ENCODE results near the gene SLX1A.
"Not testable (repeated sequence)": the region's sequence is repeated elsewhere in the genome, so short reads cannot be mapped to it uniquely, and the experiment has no call there.

SLX1A gene

DNA sequence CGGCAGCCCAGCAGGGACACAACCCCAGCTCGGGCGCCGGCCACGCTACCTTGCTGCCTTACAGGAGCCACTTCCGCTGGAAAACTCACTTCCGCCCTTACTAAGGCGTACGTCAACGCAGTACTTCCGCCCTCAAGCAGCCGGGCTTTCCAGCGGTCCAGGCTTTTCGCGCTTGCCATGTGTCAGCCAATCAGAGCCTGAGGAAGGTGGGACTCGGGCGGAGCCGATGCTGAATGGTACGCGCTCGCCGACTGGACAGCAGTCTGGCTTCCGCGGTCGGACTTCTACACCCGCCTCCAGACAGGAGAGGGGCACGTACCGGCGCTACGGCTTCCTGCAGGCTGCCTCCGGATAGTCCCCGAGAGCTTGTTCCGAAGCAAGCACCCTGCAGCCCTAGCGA is at the start of gene SLX1A, which contains the start of gene BOLA2B:
Gene SLX1A, plus strand, starts transcription at position 261 of the 400 bp plus-strand sequence. CDS start 210 bp downstream, outside the sequence.
Gene BOLA2B, minus strand, starts transcription at position 52 of the 400 bp plus-strand sequence. CDS start 71 bp downstream, outside the sequence.
- DNase-seq (ENCODE audit: low read depth) = not testable (repeated sequence)
- peak within 1 kb of the TSS; percentile 51 for H3K4me3 ChIP-seq (ENCODE audit: low read depth, low read length)

DNA sequence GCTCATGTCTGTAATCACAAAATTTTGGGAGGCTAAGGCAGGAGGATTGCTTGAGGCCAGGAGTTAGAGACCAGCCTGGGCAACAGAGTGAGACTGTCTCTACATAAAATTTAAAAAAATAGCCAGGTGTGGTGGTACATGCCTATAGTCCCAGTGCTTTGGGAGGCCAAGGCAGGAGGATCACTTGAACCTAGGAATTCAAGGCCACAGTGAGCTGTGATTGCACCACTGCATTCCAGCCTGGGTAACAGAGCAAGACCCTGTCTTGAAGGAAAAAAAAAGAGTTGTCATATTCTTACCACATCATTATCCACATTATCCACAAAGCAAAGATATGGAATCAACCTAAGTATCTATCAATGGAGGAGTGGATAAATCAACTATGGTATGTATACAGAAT is 49.7 kb upstream of the SLX1A start:
- TF ChIP-seq, protein P1, sequence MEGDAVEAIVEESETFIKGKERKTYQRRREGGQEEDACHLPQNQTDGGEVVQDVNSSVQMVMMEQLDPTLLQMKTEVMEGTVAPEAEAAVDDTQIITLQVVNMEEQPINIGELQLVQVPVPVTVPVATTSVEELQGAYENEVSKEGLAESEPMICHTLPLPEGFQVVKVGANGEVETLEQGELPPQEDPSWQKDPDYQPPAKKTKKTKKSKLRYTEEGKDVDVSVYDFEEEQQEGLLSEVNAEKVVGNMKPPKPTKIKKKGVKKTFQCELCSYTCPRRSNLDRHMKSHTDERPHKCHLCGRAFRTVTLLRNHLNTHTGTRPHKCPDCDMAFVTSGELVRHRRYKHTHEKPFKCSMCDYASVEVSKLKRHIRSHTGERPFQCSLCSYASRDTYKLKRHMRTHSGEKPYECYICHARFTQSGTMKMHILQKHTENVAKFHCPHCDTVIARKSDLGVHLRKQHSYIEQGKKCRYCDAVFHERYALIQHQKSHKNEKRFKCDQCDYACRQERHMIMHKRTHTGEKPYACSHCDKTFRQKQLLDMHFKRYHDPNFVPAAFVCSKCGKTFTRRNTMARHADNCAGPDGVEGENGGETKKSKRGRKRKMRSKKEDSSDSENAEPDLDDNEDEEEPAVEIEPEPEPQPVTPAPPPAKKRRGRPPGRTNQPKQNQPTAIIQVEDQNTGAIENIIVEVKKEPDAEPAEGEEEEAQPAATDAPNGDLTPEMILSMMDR (conservative IDR thresholded peaks at IDR 0.05; ENCODE audit: low read depth, low read length) = no peak
- DNase-seq (ENCODE audit: low read depth) = no peak
- no peak overlapping the region for H3K4me3 ChIP-seq (ENCODE audit: low read depth, low read length)

DNA sequence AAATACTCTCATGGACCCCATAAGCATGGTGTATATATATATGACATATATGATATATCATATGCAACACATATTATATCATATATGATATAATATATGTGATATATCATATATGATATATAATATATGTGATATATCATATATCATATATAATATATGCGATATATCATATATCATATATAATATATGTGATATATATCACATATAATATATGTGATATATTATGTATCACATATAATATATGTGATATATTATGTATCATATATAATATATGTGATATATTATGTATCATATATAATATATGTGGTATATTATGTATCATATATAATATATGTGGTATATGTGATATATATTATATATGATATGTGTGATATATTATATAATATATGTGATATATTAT is 48.8 kb upstream of the SLX1A start:
- TF ChIP-seq, protein P1 (conservative IDR thresholded peaks at IDR 0.05; ENCODE audit: low read depth, low read length) = no peak

DNA sequence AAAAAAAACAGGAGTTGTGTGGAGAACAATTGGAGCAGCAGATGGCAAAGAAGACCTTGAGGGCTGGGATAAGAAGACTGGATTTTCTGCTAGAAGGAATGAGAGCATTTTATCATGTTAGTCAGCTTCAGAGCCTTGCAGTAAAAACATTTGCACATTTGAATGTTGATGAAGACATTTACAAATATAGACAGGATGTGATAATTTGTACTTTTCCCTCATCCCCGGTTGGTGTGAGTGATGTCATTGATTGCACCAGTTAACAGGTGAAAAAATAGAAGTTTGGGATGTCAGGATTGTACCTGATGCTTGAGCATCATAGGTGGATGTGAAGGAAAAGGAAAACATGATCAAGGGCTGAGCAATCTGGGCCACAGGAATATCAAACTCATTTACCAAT is 48.0 kb upstream of the SLX1A start:
- no peak overlapping the region for H3K4me3 ChIP-seq (ENCODE audit: low read depth, low read length)
- no peak for DNase-seq (ENCODE audit: low read depth)
- TF ChIP-seq, protein P1 (conservative IDR thresholded peaks at IDR 0.05; ENCODE audit: low read depth, low read length) = no peak

More for the DNA sequence above, 48.8 kb upstream of the SLX1A start:
- no peak overlapping the region for H3K4me3 ChIP-seq (ENCODE audit: low read depth, low read length)
- DNase-seq (ENCODE audit: low read depth) = no peak

DNA sequence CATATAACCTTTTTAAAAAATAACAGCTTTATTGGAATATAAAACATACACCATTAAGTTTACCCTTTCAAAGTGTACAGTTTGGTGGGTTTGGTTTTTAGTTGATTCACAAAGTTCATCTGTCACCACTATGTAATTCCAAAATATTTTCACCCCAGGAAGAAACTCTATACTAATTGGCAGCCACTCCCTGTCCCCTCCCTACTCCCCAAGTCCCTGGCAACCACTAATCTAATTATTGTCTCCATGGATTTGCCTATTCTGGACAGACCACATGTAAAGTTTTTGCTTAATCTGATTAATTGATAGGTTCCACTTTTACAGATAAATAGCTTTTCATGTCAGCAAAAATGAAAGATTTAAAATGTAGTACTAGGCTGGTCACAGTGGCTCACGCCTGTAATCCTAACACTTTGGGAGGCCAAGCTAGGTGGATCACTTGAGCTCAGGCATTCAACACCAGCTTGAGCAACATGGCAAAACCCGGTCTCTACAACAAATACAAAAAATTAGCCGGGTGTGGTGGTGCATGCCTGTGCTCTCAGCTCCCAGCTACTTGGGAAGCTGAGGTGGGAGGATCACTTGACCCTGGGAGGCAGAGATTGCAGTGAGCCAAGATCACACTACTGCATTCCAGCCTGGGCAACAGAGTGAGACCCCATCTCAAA is 45.7 kb upstream of the SLX1A start:
- no peak for DNase-seq (ENCODE audit: low read depth)
- TF ChIP-seq, protein P1 (conservative IDR thresholded peaks at IDR 0.05; ENCODE audit: low read depth, low read length) = no peak
- H3K4me3 ChIP-seq (ENCODE audit: low read depth, low read length) = no peak overlapping the region

DNA sequence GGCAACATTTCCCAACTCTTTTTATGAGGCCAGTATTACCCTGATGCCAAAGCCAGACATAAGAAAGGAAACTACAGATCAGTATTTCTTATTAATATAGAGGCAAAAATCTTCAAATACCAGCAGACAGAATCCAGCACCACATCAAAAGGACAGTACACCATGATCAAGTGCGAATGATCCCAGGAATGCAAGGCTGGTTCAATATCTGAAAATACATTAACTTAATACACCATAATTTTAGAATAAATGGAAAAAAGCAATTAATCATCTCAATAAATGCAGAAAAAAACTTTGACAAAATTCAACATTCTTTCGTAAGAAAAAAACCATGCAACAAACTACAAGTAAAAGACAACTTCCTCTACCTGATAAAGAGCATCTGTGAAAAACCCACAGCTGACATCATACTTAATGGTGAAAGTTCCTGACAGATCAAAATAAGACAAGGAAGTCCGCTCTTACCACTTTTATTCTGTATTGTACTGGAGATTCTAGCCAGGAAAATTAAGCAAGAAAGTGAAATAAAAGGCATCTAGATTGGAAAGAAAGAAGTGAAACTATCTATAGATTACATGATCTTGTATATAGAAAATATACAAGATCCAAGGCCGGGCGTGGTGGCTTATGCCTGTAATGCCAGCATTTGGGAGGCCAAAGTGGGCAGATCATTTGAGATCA is 44.3 kb upstream of the SLX1A start:
- no peak for DNase-seq (ENCODE audit: low read depth)
- no peak overlapping the region for H3K4me3 ChIP-seq (ENCODE audit: low read depth, low read length)
- TF ChIP-seq, protein P1 (conservative IDR thresholded peaks at IDR 0.05; ENCODE audit: low read depth, low read length) = no peak

DNA sequence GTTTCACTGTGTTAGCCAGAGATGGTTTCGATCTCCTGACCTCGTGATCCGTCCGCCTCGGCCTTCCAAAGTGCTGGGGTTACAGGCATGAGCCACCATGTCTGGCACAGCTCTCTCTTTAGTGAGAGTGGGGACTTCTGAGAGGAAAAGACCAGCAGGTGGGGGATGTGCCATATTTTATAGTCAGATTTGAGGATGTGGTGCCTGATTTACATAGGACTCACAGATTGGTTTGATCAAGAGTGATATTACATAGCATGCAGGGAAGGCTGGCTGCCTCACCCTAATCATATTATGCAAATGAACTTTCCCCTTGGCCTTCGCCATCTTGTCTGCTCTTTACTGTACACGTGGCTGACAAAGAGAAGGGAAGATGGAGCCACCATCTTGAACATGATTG is 42.6 kb upstream of the SLX1A start:
- TF ChIP-seq, protein P1 (conservative IDR thresholded peaks at IDR 0.05; ENCODE audit: low read depth, low read length) = no peak
- no peak for DNase-seq (ENCODE audit: low read depth)

More for the DNA sequence above, 42.6 kb upstream of the SLX1A start:
- H3K4me3 ChIP-seq (ENCODE audit: low read depth, low read length) = no peak overlapping the region
